Activated CD8-positive, alpha-beta memory T cell treated with anti-CD3 and anti-CD28 coated beads, Interleukin-2, amount 50 U/mL, for 48 hours (primary cell): Measurements from ENCODE around the gene ZNF543.
"Not testable (repeated sequence)": the region's sequence is repeated elsewhere in the genome, so short reads cannot be mapped to it uniquely, and the experiment has no call there.

Source experiments
- DNase-seq: peaks from one replicate; pipeline ENCODE4 v3.0.0-alpha.2; 2020

The ZNF543 gene

DNA sequence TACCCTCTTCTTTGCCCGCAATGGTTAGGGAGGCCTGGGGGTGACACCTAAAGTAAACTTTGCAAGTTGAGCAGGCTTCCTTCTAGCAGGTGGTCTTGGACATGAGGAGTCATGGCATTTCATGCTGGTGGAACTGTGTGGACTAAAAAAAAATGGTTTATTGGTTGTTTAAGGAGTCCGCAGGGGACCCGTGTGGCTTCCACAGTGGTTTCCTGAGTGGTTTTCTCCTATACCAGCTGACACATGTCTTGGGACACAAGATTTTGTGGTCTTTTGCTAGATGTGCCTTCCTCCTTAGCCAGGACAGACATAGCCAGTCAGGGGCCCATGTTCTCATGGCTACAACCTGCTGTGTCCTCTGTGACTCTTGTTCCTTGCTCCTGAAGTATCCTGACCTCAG, 1.5 kb downstream of the ZNF543 start:
- DNase-seq, result no peak

DNA sequence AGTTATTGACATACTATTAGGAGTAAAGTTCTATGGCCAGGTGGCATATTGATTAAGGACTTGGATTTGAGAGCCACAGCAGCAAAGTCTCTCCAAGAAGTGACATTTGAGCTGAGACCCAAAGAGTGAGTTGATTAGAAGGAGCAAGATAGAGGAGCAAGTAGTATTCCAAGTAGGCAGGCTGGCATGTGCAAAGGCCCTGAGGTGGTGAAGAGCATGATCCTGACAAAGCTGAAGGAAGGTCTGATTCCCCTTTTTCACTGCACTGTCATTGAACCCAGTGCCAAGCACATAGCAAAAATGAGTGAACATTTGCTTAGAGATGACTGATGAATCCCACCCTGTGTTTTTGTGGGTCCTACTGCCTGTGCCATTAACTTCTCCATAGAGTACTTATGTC, 4.7 kb downstream of the ZNF543 start:
- no peak for DNase-seq

DNA sequence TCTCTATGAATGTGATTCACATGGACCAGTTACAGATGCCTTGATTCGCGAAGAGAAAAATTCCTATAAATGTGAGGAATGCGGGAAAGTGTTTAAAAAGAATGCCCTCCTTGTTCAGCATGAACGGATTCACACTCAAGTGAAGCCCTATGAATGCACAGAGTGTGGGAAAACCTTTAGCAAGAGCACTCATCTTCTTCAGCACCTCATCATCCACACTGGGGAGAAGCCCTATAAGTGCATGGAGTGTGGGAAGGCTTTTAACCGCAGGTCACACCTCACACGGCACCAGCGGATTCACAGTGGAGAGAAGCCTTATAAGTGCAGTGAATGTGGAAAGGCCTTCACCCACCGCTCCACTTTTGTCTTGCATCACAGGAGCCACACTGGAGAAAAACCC, 7.7 kb downstream of the ZNF543 start:
- DNase-seq, result no peak

DNA sequence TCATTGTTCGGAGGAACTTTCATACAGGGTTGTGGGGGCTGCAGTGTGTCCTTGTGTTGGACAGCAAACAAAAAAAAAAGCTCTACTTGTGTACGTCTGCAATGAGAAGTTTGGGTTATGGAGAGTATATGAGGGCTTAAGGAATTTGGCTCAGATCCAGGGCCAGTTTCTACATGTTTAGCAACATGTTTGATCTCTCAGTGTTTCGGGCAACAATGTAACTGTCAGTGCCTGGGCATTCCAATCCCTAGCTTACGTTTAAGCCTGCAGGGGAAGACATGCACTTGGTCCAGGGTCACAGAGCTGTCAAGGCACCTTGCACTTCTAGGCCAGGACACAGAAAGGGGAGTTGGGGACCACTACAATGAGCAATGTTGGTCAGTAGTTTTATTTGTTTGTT, 13.9 kb downstream of the ZNF543 start:
- DNase-seq, result no peak

DNA sequence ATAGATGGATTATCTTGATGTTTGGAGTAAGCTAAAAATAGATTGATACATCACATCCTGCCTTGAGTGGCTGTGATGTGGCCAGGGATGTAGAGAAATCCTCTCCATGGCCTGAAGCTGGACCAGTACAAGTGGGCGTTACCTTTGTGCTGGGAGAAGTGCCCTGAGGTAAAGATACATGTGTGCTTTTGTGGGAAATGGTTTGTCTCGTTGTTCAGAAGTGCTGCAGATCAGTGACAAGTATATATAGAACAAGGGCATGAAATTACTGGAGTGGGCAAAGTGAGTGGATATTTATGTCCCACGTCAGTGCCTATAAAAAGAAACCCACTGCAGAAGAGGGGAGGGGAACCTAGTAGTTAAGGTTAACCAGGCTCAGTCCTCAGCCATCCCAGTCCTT, 18.6 kb downstream of the ZNF543 start:
- DNase-seq, result no peak

DNA sequence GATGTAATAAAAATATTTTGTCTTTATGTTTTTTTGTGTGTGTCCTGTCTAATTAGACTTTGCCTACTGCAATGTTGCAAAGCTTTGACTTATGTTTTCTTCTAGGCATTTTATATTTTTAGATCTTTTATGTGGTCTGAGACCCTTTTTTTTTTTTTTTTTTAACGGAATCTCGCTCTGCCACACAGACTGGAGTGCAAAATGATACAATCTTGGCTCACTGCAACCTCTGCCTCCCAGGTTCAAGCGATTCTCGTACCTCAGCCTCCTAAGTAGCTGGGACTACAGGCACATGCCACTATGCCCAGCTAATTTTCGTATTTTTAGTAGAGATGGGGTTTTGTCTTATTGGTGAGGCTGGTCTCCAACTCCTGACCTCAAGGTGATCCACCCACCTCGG, 22.3 kb downstream of the ZNF543 start:
- DNase-seq, result no peak

DNA sequence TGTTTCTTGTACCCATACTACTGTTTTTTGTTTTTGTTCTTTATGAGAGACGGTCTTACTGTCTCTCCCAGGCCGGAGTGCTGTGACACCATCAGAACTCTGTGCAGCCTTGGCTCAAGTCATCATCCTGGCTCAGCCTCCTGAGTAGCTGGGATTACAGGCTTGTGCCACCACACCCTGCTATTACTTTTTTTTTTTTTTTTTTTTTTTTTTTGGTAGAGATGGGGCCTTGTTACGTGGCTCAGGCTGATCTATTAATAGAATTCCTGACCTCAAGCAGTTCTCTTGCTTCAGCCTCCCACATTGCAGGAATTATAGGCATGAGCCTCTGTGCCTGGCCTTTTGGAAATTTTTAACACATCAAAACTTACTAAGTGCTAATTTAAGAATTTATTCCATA, 27.9 kb downstream of the ZNF543 start:
- DNase-seq, result no peak

DNA sequence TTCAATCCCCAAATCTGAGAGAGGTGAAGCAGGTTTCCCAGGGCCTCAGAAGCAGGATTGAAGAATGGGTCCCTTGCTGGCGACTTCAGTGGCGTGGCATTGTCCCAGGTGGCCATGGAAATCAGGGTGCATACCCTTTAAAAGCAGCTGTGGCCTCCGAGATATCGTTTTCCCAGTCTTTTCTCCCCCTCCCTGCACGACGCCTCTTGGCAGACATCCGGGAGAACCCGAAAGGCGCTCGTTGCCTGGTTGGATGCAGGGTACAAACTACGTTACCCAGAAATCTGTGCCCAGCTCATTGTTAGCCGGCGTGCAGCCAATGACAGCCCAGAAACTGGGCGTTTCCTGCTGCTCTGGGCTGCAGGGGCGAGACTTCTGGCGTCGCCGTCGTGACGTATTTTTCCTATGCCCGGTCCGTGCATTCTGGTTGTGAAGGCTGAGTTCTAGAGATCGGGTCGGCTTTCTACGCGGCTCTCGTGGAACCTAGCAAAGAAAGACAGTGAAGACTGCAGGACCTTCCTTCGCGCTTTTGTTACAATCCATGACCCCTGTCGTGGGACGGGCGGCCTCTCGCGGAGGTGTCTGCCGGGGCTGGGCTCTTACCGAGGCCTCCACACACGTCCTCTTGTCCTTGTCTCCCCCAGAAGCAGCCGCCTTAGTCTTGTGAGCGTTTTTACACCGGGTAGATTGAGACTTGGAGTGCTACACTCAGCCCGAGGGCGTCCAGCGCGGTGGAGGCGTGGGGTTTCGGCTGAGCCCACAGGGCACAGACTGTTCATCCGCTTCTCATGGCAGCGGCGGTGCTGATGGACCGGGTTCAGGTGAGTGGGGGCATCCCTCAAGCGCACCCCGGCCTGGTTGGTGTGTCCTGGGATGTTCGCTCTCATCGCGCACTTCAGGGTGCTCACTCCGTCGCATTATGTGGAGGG, 30.9 kb downstream of the ZNF543 start, which contains the start of gene ZNF304:
TSS of gene ZNF304 (plus strand) at position 395 of the 929 bp plus-strand sequence. CDS start at position 789, 394 bp downstream.
- DNase-seq, result peak; percentile 86

DNA sequence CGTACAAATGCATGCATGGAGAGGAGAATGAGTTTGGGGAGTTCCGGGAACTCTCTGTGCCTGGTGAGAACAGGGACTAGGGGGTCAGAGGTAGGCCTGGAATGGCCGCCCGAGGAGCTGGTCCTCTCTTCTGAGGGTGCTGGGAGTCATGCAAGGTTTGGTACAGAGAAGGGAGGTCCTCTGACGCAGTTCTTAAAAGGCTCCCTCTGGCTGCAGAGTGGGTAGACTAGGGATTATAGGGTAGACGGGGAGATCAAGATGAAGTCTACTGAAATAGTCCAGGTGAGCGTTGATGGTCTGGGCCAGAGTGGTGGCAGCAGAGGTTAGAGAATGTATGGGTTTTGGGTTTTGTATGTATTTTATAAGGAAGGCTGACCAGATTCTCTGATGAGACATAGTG, 31.6 kb downstream of the ZNF543 start:
- DNase-seq, result no peak

DNA sequence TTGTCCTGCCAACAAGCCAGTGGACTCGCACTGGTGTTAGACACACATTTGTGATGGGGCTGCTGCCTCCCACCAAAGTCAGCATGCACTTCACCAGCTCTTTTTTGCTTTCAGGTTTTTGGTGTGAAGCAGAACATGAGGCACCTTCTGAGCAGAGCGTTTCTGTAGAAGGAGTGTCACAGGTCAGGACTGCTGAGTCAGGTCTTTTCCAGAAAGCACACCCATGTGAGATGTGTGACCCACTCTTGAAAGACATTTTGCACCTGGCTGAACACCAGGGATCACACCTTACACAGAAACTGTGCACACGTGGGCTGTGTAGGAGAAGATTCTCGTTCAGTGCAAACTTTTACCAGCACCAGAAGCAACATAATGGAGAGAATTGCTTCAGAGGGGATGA, 35.6 kb downstream of the ZNF543 start:
- no peak for DNase-seq

DNA sequence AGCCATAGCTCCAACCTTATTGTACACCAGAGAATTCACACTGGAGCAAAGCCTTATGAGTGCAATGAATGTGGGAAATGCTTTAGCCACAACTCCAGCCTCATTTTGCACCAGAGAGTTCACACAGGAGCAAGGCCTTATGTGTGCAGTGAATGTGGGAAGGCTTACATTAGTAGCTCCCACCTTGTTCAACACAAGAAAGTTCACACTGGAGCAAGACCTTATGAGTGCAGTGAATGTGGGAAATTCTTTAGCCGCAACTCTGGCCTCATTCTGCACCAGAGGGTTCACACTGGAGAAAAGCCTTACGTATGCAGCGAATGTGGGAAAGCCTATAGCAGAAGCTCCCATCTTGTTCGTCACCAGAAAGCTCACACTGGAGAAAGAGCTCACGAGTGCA, 37.1 kb downstream of the ZNF543 start:
- DNase-seq, result no peak

DNA sequence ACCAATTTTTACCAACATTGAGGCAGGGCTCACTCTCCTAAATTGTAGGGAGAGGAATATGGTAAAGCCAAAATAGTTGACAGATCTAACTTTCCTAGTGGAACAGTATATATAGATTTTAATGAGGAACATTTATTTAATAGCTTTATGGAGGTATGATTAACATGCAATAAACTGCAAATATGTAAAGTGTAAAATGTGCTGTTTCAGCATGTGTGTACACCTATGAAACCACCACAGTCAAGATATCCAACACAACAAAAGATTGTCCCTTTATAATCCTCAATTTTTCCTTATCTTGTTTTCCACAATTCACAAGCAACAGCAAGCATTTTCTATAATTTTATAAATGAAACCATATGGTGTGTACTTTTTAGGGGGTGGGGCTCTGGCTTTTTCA, 39.0 kb downstream of the ZNF543 start:
- DNase-seq, result no peak

DNA sequence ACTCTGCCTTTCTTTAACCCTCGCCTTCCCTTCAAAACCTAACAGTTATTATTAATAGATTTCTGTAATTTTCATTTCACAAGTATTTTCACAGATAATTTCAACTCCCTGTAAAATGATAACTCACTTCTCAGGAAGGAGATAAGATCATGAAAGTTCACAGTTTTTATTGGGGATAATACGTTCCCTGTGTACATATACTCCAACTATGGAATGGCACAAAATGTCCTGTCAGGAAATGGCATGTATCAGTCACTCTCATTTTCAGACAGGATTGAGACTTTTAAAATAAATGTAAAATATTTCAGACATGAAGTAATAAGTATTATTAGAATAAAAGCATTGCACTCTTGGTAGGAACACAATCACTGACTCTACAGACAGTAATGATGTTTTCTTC, 42.1 kb downstream of the ZNF543 start:
- no peak for DNase-seq

DNA sequence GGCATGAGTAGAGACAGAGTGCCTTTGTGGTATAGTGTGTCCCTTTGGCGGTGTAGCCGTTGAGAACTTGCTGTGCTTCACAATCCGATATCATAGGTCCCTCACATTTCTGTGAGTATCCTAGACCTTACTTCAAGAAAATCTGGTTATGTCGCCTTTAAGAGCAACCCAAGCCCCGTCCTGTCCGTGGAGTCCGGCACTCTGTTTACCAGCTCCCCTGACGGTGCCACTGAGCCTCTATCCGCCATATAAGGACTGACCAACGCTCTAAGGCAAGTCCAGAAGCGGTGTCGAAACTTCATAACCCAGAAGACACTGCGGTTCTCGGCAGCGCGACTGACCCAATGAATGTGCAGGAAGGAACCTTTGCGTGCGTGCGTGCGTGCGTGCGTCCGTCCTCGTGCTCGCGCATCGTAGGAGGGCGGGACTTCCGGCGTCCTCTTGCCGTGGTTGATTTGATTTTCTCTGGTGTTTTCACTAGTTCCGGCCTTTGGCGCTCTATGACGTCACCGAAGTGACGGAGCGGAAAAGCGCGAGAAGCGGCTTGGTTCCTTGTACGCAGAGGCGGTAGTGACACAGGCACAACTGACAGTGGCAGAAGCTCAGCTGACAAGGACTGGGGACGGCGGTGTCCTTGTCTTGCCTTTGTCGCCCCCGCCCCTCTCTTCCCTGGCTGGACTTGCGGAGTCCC, 42.9 kb downstream of the ZNF543 start, which contains the start of the genes TRAPPC2B and ZNF547:
TSS of gene TRAPPC2B (plus strand) at position 555 of the 691 bp plus-strand sequence. CDS start 1,283 bp downstream, outside the sequence.
TSS of gene ZNF547 (plus strand) at position 555 of the 691 bp plus-strand sequence. CDS start 5,005 bp downstream, outside the sequence.
- peak; percentile 97 for DNase-seq

DNA sequence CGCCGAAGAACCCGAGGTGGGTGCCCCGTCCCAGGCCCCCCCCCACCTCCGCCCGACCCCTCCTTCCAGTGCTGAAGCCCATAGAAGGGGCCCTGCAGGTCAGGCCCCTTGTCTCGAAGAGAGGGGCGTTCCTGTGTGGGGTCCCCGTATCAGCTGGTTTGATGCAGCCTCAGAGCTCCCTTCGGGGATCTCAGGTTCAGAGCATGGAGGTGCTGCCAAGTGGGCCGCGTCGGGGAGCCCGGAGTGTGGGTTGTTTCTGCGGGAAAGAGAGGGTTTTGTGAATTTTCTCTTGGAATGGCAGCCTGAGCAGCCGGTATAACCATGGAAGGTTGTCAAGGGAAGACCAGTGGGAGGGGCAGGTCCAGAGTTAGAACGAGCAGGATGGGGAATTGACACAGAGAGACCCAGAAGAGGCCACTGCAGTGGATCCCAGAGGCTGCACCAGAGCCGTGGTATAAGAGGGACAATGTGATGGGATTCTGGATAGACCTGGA, 43.5 kb downstream of the ZNF543 start:
- DNase-seq, result no peak

DNA sequence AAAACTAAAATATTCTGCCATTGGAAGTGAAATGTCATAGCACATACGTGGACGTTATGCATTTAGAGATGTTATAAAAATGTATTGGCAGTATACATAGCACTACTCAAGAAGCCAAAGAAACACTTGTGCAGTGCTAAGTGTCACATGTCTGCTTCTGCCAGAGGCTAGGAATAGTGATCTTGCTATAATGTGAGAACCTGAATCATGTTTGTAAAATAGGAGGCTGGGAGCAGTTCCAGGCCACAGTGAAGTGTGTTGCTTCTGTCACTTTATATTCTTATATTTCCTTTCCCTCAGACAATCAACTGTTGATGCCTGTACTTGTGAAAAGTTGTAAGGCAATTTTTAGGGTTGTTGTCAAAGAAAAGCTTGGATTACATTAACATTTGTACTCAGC, 46.5 kb downstream of the ZNF543 start:
- no peak for DNase-seq

DNA sequence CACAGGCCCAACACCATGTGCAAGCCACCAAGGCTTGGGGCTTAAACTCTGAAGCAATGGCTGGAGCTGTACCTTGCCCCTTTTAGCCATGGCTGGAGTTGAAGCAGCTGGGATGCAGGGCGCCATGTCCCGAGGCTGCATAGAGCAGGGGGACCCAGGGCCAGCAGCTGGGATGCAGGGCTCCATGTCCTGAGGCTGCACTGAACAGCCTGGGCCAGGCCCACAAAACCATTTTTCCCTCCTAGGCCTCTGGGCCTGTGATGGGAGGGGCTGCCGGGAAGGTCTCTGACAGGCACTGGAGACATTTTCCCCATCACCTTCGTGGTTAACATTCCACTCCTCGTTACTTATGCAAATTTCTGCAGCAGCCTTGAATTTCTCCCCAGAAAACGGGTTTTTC, 53.9 kb downstream of the ZNF543 start:
- DNase-seq, result no peak

DNA sequence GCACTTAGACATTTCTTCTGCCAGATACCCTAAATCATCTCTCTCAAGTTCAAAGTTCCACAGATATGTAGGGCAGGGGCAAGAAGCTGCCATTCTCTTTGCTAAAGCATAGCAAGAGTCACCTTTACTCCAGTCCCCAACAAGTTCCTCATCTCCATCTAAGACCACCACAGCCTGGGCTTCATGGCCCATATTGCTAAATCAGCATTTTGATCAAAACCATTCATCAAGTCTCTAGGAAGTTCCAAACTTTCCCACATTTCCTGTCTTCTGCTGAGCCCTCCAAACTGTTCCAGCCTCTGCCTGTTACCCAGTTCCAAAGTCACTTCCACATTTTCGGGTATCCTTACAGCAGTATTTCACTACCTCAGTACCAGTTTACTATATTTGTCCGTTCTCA, 54.4 kb downstream of the ZNF543 start:
- DNase-seq, result not testable (repeated sequence)

DNA sequence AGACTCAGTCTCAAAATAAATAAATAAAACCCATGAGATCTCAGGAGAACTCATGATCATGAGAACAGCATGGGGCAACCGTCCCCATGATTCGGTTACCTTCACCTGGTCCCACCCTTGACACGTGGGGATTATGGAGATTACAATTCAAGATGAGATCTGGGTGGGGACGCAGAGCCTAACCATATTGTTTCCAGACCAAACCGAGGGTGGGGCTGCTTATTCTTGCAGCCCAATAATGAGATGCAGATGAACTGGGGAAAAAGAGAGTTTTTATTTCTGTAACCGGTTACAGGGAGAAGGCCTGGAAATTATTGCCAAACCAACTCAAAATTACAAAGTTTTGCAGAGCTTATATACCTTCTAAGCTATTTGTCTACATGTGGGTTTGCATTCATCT, 55.9 kb downstream of the ZNF543 start:
- no peak for DNase-seq

DNA sequence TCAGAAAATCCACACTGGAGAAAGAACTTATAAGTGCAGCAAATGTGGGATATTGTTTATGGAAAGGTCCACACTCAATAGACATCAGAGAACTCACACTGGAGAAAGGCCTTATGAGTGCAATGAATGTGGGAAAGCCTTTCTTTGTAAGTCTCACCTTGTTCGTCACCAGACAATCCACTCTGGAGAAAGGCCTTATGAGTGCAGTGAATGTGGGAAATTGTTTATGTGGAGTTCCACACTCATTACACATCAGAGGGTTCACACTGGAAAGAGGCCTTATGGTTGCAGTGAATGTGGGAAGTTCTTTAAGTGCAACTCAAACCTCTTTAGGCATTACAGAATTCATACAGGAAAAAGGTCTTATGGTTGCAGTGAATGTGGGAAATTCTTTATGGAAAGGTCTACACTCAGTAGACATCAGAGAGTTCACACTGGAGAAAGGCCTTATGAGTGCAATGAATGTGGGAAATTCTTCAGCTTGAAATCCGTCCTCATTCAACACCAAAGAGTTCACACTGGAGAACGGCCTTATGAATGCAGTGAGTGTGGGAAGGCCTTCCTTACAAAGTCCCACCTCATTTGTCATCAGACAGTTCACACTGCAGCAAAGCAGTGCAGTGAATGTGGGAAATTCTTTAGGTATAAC, 57.4 kb downstream of the ZNF543 start:
- no peak for DNase-seq
